AG04449 (cell line): ENCODE measurements around the gene SMIM24.
"Not testable (repeated sequence)": the region's sequence is repeated elsewhere in the genome, so short reads cannot be mapped to it uniquely, and the experiment has no call there.

Experiments
- CTCF ChIA-PET: fragments of 350-600 bp; formaldehyde crosslinking; extraction: SDS; loops from one replicate; lab custom pipeline; 2021; ENCODE audit warnings: antibody characterized with exemption; lab: Yijun Ruan, JAX
- POLR2A ChIA-PET: fragments of 400-600, 350-600 bp; formaldehyde crosslinking; extraction: SDS; loops from one replicate; lab custom pipeline; 2020; ENCODE audit warnings: antibody characterized with exemption, inconsistent platforms; lab: Yijun Ruan, JAX
- DNase-seq: peaks from one replicate; pipeline ENCODE4 v3.0.0-alpha.2; 2010; ENCODE audit warnings: low read depth, low spot score
- H3K4me3 ChIP-seq: 2 replicates; pipeline ENCODE4 v1.5.1; 2011; ENCODE audit warnings: low read depth, mild to moderate bottlenecking, control low read depth, low read length
- TF ChIP-seq, protein P1 (sequence below): IDR thresholded peaks from one replicate; pipeline ENCODE4 v1.5.1; 2011; ENCODE audit warnings: mild to moderate bottlenecking, moderate library complexity, low read length, control low read depth, inconsistent platforms; ENCODE audit not compliant: insufficient read depth; ENCODE audit errors: missing control alignments

SMIM24 gene

DNA sequence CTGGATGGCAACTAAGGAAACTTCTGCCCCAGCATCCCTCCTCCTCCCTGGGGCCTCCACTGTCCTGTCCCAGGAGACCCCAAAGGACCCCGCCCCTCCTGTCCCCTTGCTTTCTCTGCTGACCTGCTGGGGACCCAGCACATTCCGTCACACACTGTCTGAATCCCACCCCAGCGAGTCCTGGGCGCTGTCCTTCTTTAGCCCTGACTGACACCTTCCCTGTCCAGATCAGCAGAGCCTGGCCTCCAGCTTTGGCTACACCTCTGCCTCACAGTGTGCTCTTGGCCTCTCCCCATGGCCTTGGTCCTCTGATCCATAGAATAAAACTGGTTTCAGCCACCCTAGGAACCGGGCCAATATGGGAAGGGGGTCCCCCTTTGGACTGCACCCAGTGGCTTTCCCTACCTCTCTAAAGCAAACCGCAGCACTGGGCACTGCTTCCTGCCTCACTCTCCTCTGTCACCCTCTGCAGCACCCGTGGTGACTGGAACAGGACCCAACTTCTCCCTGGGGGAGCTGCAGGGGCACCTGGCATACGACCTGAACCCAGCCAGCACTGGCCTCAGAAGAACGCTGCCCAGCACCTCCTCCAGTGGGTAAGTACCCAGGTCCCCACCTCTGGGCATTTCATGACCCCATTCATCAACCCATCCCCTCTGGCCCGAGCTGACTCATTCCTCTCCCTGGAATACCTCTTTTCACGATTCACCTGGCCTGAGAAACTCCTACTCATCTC lies 46.4 kb downstream of the SMIM24 start:
- ChIA-PET CTCF (interaction anchor here (0.9 to 1.3 kb wide), 3 partner anchors 13 to 87 kb away, joined by 3 read pairs; no protein-coding TSS in a partner anchor), POLR2A (no interaction called here)
- H3K4me3 ChIP-seq: no peak overlapping the region
- TF ChIP-seq, protein P1, sequence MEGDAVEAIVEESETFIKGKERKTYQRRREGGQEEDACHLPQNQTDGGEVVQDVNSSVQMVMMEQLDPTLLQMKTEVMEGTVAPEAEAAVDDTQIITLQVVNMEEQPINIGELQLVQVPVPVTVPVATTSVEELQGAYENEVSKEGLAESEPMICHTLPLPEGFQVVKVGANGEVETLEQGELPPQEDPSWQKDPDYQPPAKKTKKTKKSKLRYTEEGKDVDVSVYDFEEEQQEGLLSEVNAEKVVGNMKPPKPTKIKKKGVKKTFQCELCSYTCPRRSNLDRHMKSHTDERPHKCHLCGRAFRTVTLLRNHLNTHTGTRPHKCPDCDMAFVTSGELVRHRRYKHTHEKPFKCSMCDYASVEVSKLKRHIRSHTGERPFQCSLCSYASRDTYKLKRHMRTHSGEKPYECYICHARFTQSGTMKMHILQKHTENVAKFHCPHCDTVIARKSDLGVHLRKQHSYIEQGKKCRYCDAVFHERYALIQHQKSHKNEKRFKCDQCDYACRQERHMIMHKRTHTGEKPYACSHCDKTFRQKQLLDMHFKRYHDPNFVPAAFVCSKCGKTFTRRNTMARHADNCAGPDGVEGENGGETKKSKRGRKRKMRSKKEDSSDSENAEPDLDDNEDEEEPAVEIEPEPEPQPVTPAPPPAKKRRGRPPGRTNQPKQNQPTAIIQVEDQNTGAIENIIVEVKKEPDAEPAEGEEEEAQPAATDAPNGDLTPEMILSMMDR: no peak
- no peak for DNase-seq

- no peak overlapping the region for H3K4me3 ChIP-seq
- POLR2A ChIA-PET: no interaction called here
- no peak for DNase-seq
- CTCF ChIA-PET: interaction anchor here (0.9 to 1.3 kb wide), 4 partner anchors 13 to 107 kb away, joined by 3 to 5 read pairs (median 3); no protein-coding TSS in a partner anchor
- TF ChIP-seq, protein P1: no peak
These were observed 47.0 kb downstream of the SMIM24 start for GRCh38 chr19:3433313-3433712.

DNA sequence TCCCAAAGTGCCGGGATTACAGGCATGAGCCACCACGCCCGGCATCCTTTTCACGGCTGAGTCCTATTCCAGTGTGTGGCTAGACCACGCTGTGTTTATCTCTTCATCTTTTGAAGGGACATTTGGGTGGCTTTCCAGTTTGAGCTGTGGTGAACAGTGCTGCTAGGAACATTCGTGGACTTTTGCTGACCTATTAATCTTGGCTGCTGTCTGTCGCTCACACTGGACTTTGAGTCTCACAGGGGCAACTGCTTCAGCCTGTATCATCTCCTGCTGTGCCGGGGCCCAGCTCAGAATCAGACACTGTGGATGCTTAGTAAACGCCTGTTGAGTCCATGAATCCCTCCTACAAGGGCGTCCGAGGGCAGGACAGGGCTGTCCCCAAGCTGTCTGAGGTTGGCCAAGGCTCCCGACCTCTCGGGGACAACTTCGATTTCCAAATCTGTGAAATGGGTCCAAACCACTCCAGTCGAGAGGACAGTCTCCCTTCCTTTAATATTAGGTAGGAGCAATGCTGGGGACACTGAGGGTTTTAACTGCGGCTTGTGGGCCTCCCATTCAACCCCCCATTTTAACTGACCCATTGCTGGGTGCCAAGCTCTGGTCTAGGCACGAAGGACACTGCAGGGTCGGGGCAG lies 48.4 kb downstream of the SMIM24 start:
- ChIA-PET CTCF (interaction anchor here (0.8 to 4.1 kb wide), 6 partner anchors 10 to 105 kb away, joined by 3 to 81 read pairs (median 4); no protein-coding TSS in a partner anchor), POLR2A (no interaction called here)
- no peak for DNase-seq
- TF ChIP-seq, protein P1: no peak
- H3K4me3 ChIP-seq: no peak overlapping the region

DNA sequence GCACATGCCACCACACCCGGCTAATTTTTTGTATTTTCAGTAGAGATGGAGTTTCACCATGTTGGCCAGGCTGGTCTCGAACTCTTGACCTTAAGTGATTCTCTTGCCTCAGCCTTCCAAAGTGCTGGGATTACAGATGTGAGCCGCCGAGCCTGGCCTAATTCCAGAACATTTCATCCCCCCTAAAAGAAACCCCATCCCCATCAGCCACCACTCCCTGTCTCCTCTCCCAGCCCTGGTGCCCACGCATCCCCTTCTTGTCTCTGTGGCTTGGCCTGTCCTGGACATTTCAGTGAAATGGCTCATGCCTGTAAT lies 50.0 kb downstream of the SMIM24 start:
- DNase-seq, H3K4me3 ChIP-seq, POLR2A ChIA-PET: not testable (repeated sequence)
- CTCF ChIA-PET: interaction anchor here (0.8 to 4.1 kb wide), 26 partner anchors 8 to 125 kb away, joined by 3 to 81 read pairs (median 8); partner anchors contain the start of gene FZR1

DNA sequence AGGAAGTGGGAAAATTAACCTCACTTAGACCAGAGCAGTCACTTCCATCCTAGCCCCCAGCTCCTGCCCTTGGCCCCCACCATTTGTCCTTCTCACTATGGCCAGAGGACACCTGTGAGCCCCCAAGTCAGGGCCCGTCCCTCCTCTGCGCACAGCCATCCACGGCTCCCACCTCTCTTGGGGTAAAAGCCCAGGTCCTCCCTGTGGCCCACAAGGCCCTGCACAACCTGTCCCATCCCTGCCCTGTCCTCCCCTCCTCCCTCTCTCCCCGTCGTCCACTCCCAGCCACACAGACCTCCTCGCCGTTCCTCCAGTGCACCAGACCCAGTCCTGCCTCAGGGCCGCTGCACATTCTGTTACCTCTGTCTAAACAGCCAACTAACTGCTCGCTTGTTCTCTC lies 53.9 kb downstream of the SMIM24 start:
- ChIA-PET CTCF (interaction anchor here (1.0 to 1.2 kb wide), 2 partner anchors 13 to 46 kb away, joined by 3 to 5 read pairs; no protein-coding TSS in a partner anchor), POLR2A (no interaction called here)
- H3K4me3 ChIP-seq: no peak overlapping the region
- TF ChIP-seq, protein P1: no peak
- DNase-seq: no peak
